GM23338 (cell line): ENCODE data around the gene UNC80. TPM values are rescaled to one million over a fixed set of nuclear protein-coding genes. Genes with fewer than 3 reads are reported as not detected.

Experiments
- ATAC-seq: fragments of 200-7000 bp; cut with Tn5 transposase; 3 replicates; pipeline ENCODE4 v1.9.1; 2020
- DNase-seq: peaks from one replicate; pipeline ENCODE4 v3.0.0-alpha.2; 2015; ENCODE audit warnings: low spot score
- H2AFZ ChIP-seq: fragments of 200-600 bp; sonication (generic); 2 replicates; pipeline ENCODE4 v1.8.0; 2016; ENCODE audit warnings: antibody characterized with exemption, mild to moderate bottlenecking, moderate library complexity
- H3F3A ChIP-seq: fragments of 200-600 bp; sonication (generic); replicated peaks from 2 replicates; pipeline ENCODE4 v1.8.0; 2017; ENCODE audit warnings: antibody characterized with exemption, mixed run types, low read depth
- H3K27ac ChIP-seq: fragments of 200-600 bp; sonication (generic); 2 replicates; pipeline ENCODE4 v1.6.1; 2016; ENCODE audit warnings: low read depth
- H3K27me3 ChIP-seq: fragments of 200-600 bp; sonication (generic); 2 replicates; pipeline ENCODE4 v1.8.0; 2016; ENCODE audit warnings: mild to moderate bottlenecking, mixed run types, moderate library complexity; ENCODE audit not compliant: insufficient read depth
- H3K36me3 ChIP-seq: fragments of 200-600 bp; sonication (generic); 2 replicates; pipeline ENCODE4 v1.8.0; 2016; ENCODE audit warnings: mild to moderate bottlenecking; ENCODE audit not compliant: insufficient read depth
- H3K4me1 ChIP-seq: fragments of 200-600 bp; sonication (generic); 2 replicates; pipeline ENCODE4 v1.8.0; 2016; ENCODE audit warnings: mild to moderate bottlenecking, moderate library complexity; ENCODE audit not compliant: insufficient read depth
- H3K4me2 ChIP-seq: fragments of 200-600 bp; sonication (generic); 2 replicates; pipeline ENCODE4 v1.7.1; 2017; ENCODE audit warnings: mixed run types
- H3K4me3 ChIP-seq: fragments of 200-600 bp; sonication (generic); 2 replicates; pipeline ENCODE4 v1.6.1; 2016; ENCODE audit warnings: mixed run types
- H3K79me2 ChIP-seq: fragments of 200-600 bp; sonication (generic); replicated peaks from 2 replicates; pipeline ENCODE4 v1.8.0; 2017; ENCODE audit warnings: mild to moderate bottlenecking; ENCODE audit not compliant: insufficient read depth
- H3K9me2 ChIP-seq: fragments of 200-600 bp; sonication (generic); 2 replicates; pipeline ENCODE4 v1.8.0; 2017; ENCODE audit not compliant: insufficient read depth
- H4K20me1 ChIP-seq: fragments of 200-600 bp; sonication (generic); replicated peaks from 2 replicates; pipeline ENCODE4 v1.8.0; 2017; ENCODE audit warnings: mild to moderate bottlenecking; ENCODE audit not compliant: insufficient read depth
- H3K27ac Mint-ChIP-seq: 2 replicates; pipeline ENCODE4 v1.8.0; 2020; ENCODE audit warnings: inconsistent platforms, mild to moderate bottlenecking, moderate library complexity, mixed read lengths
- H3K27me3 Mint-ChIP-seq: 3 replicates; pipeline ENCODE4 v1.8.0; 2022; ENCODE audit warnings: low read depth, mild to moderate bottlenecking, moderate library complexity, mixed read lengths, inconsistent platforms; ENCODE audit not compliant: insufficient read depth, poor library complexity
- H3K36me3 Mint-ChIP-seq: 3 replicates; pipeline ENCODE4 v1.8.0; 2021; ENCODE audit warnings: low read depth, mild to moderate bottlenecking, inconsistent platforms, moderate library complexity, mixed read lengths
- H3K4me1 Mint-ChIP-seq: 3 replicates; pipeline ENCODE4 v1.8.0; 2020; ENCODE audit warnings: mild to moderate bottlenecking, inconsistent platforms, mixed read lengths
- H3K4me3 Mint-ChIP-seq: 3 replicates; pipeline ENCODE4 v1.8.0; 2021; ENCODE audit warnings: moderate library complexity, mild to moderate bottlenecking, inconsistent platforms, mixed read lengths
- H3K9me3 Mint-ChIP-seq: 3 replicates; pipeline ENCODE4 v1.8.0; 2020; ENCODE audit warnings: moderate library complexity, mild to moderate bottlenecking, inconsistent platforms, mixed read lengths
- CREB1 ChIP-seq: fragments of 250-450 bp; sonication (Bioruptor Pico); IDR thresholded peaks from 2 replicates; pipeline ENCODE4 v1.5.0; 2020; ENCODE audit warnings: low read depth, mild to moderate bottlenecking, moderate library complexity
- CTCF ChIP-seq, 2 experiments: fragments of 200-600 bp in 1 of 2; sonication (generic) in 1 of 2; conservative IDR thresholded peaks; 2 replicates each; pipeline versions ENCODE4 v1.5.1 to v1.6.1; 2016 to 2017; ENCODE audit warnings: antibody characterized with exemption in 2 of 2, low read depth in 2 of 2, mild to moderate bottlenecking in 2 of 2, moderate library complexity in 1 of 2
- ETS1 ChIP-seq: IDR thresholded peaks from 2 replicates; pipeline ENCODE4 v1.6.1; 2016; ENCODE audit warnings: antibody characterized with exemption
- EZH2 ChIP-seq: fragments of 200-600 bp; sonication (generic); IDR thresholded peaks from one replicate; pipeline ENCODE4 v1.8.0; 2017; ENCODE audit warnings: antibody characterized with exemption, mild to moderate bottlenecking, low read depth; ENCODE audit not compliant: unreplicated experiment
- EZH2phosphoT487 ChIP-seq: fragments of 200-600 bp; sonication (generic); IDR thresholded peaks from one replicate; pipeline ENCODE4 v1.8.1; 2018; ENCODE audit warnings: antibody characterized with exemption; ENCODE audit not compliant: unreplicated experiment
- JUNB ChIP-seq: IDR thresholded peaks from one replicate; pipeline ENCODE4 v1.6.1; 2016; ENCODE audit warnings: antibody characterized with exemption; ENCODE audit not compliant: unreplicated experiment
- NANOG ChIP-seq: IDR thresholded peaks from 2 replicates; pipeline ENCODE4 v1.6.1; 2016; ENCODE audit warnings: antibody characterized with exemption, borderline replicate concordance
- POLR2AphosphoS5 ChIP-seq: IDR thresholded peaks from 2 replicates; pipeline ENCODE4 v1.6.1; 2016; ENCODE audit warnings: antibody characterized with exemption, low read depth
- STAT1 ChIP-seq: IDR thresholded peaks from one replicate; pipeline ENCODE4 v1.6.1; 2016; ENCODE audit warnings: antibody characterized with exemption; ENCODE audit not compliant: unreplicated experiment
- ZNF114 ChIP-seq: fragments of 250-450 bp; sonication (Bioruptor Pico); IDR thresholded peaks from 2 replicates; pipeline ENCODE4 v1.5.0; 2020; ENCODE audit warnings: mild to moderate bottlenecking, moderate library complexity
- ZNF331 ChIP-seq: fragments of 250-450 bp; sonication (Bioruptor Pico); IDR thresholded peaks from 2 replicates; pipeline ENCODE4 v1.5.0; 2020; ENCODE audit warnings: low read depth, mild to moderate bottlenecking, moderate library complexity
- ZNF462 ChIP-seq: fragments of 250-450 bp; sonication (Bioruptor Pico); IDR thresholded peaks from 2 replicates; pipeline ENCODE4 v1.5.0; 2020; ENCODE audit warnings: mild to moderate bottlenecking, moderate library complexity
- polyA plus RNA-seq: library from polyadenylated mRNA; unstranded; fragments of >200 nt; fragmentation: Nextera tagmentation; extraction: Ambion mirVana; gene quantifications from 2 replicates; pipeline ENCODE4 v1.2.1, GENCODE V29; 2016
- total RNA-seq: library from RNA; depleted of rRNA; stranded (reverse); fragments of >200 nt; shearing (Covaris generic); gene quantifications from 2 replicates; pipeline ENCODE4 v1.2.3, GENCODE V29; 2014
- TF ChIP-seq, protein P1 (sequence below): IDR thresholded peaks from one replicate; pipeline ENCODE4 v1.6.1; 2018; ENCODE audit warnings: antibody characterized with exemption; ENCODE audit not compliant: unreplicated experiment

UNC80 gene
- total and polyA plus RNA-seq, 2 experiments from 2014 or later = 0.11 to 1.5 TPM

DNA sequence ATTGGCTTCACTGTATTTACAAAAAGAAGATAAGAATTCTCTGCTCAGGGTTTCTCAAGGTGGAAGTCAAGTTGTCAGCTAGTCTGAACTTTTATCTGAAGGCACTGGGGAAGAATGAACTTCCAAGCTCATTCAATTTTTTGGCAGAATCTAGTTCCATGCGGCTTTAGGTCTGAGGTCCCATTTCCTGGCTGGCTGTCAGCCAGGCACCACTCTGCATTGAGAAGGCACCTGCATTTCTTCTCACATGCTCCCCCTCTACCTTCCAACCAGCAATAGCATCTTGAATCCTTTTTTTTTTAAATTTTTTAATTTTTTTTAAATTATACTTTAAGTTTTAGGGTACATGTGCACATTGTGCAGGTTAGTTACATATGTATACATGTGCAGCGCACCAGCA lies 184.6 kb downstream of the UNC80 start:
- Histone ChIP-seq H3F3A (no peaks in the 10 kb centered on the region), H3K4me1 (peaks cover 11% of the 10 kb centered on the region), H3K9me2 (no peaks in the 10 kb centered on the region), H3K4me2 (no peak overlapping the region), H3K79me2 (no peaks in the 10 kb centered on the region), H3K4me3 (no peak overlapping the region), H3K27ac (no peak overlapping the region), H3K36me3 (no peaks in the 10 kb centered on the region), H3K27me3 (peaks cover 17% of the 10 kb centered on the region), H2AFZ (no peak overlapping the region), H4K20me1 (no peaks in the 10 kb centered on the region)
- Mint-ChIP-seq H3K4me1 (peaks cover 24% of the 10 kb centered on the region), H3K4me3 (no peak overlapping the region), H3K27ac (no peak overlapping the region), H3K9me3 (peaks cover 7% of the 10 kb centered on the region), H3K27me3 (peaks cover 10% of the 10 kb centered on the region), H3K36me3 (peaks cover 9% of the 10 kb centered on the region)
- no peak for ATAC-seq
- DNase-seq = no peak
- TF ChIP-seq ZNF114 (CRISPR knock-in tag) = no peak
- no peak for TF ChIP-seq STAT1
- TF ChIP-seq EZH2phosphoT487 = no peak
- no peak for TF ChIP-seq CREB1
- TF ChIP-seq, protein P1, sequence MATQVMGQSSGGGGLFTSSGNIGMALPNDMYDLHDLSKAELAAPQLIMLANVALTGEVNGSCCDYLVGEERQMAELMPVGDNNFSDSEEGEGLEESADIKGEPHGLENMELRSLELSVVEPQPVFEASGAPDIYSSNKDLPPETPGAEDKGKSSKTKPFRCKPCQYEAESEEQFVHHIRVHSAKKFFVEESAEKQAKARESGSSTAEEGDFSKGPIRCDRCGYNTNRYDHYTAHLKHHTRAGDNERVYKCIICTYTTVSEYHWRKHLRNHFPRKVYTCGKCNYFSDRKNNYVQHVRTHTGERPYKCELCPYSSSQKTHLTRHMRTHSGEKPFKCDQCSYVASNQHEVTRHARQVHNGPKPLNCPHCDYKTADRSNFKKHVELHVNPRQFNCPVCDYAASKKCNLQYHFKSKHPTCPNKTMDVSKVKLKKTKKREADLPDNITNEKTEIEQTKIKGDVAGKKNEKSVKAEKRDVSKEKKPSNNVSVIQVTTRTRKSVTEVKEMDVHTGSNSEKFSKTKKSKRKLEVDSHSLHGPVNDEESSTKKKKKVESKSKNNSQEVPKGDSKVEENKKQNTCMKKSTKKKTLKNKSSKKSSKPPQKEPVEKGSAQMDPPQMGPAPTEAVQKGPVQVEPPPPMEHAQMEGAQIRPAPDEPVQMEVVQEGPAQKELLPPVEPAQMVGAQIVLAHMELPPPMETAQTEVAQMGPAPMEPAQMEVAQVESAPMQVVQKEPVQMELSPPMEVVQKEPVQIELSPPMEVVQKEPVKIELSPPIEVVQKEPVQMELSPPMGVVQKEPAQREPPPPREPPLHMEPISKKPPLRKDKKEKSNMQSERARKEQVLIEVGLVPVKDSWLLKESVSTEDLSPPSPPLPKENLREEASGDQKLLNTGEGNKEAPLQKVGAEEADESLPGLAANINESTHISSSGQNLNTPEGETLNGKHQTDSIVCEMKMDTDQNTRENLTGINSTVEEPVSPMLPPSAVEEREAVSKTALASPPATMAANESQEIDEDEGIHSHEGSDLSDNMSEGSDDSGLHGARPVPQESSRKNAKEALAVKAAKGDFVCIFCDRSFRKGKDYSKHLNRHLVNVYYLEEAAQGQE = no peak
- no peak for TF ChIP-seq EZH2
- no peak for TF ChIP-seq NANOG
- TF ChIP-seq JUNB = no peak
- TF ChIP-seq ZNF331 (CRISPR knock-in tag) = no peak
- TF ChIP-seq ETS1 = no peak
- TF ChIP-seq POLR2AphosphoS5 = no peak
- no peak for TF ChIP-seq CTCF (conservative IDR thresholded peaks at IDR 0.05; ENCODE audit: low read depth in 2 of 2)
- no peak for TF ChIP-seq ZNF462 (CRISPR knock-in tag)
